Stomach (tissue), 9 donors: Measurements from ENCODE around the gene THSD1. TPM values are rescaled to one million over a fixed set of nuclear protein-coding genes. Genes with fewer than 3 reads are reported as not detected.

ENCODE experiments used
- DNase-seq, 2 donors: peaks; one replicate each; pipeline versions ENCODE4 v3.0.0 to v3.0.0-alpha.2; 2013 to 2019
- H3K27ac ChIP-seq, 5 donors: fragments of 200-600 bp in 4 of 5; sonication (generic) in 4 of 5; one replicate each; pipeline ENCODE4 v1.5.1; 2013 to 2019; ENCODE audit warnings: mild to moderate bottlenecking in 1 of 5, moderate library complexity in 1 of 5
- H3K27me3 ChIP-seq, 3 donors: fragments of 200-600 bp; sonication (generic); one replicate each; pipeline ENCODE4 v1.5.1; 2017 to 2019; ENCODE audit warnings: mixed run types in 1 of 3
- H3K36me3 ChIP-seq, 4 donors: fragments of 200-600 bp; sonication (generic); 1 replicate in 3 of 4; 2 replicates in 1 of 4; pipeline ENCODE4 v1.5.1; 2016 to 2019
- H3K4me1 ChIP-seq, 4 donors: fragments of 200-600 bp; sonication (generic); one replicate each; pipeline ENCODE4 v1.5.1; 2016 to 2019
- H3K4me3 ChIP-seq, 4 donors: fragments of 200-600 bp; sonication (generic) in 3 of 4; one replicate each; pipeline ENCODE4 v1.5.1; 2016 to 2019; ENCODE audit warnings: mild to moderate bottlenecking in 1 of 4
- H3K9me3 ChIP-seq, 4 donors: fragments of 200-600 bp; sonication (generic); one replicate each; pipeline ENCODE4 v1.5.1; 2016 to 2019
- EP300 ChIP-seq: sonication (generic); formaldehyde crosslinking; IDR thresholded peaks from one replicate; pipeline ENCODE4 v1.6.1; 2017; ENCODE audit warnings: antibody characterized with exemption
- POLR2A ChIP-seq, 4 donors: fragments of 450-650 bp; IDR thresholded peaks; one replicate each; pipeline ENCODE4 v1.6.1; 2016; ENCODE audit warnings: antibody characterized with exemption in 4 of 4, control low read depth in 2 of 4, mild to moderate bottlenecking in 1 of 4, moderate library complexity in 1 of 4
- POLR2AphosphoS5 ChIP-seq, 3 donors: sonication (generic); formaldehyde crosslinking; IDR thresholded peaks; one replicate each; pipeline ENCODE4 v1.6.1; 2016; ENCODE audit warnings: antibody characterized with exemption in 3 of 3
- WGBS, 5 donors: extraction: QIAGEN DNeasy Blood & Tissue Kit in 3 of 5; methylation state at CpG; one replicate each; pipeline versions ENCODE4 v1.1.5 to v1.1.7; 2013 to 2018; 5-methylcytosine and 5-hydroxymethylcytosine counted together
- intact Hi-C: fragments of 100-400 bp; cut with DNase I; formaldehyde crosslinking; loops from one replicate; pipeline ENCODE4 v1.15.1; 2023; ENCODE audit warnings: low total_unique reads
- polyA plus RNA-seq, 3 donors: library from polyadenylated mRNA; stranded (reverse); fragments of 200-250 nt; gene quantifications; one replicate each; pipeline ENCODE4 v1.2.3, GENCODE V29; 2013
- total RNA-seq, 5 donors: library from RNA; depleted of rRNA; stranded (reverse); fragments of >200 nt; gene quantifications; one replicate each; pipeline versions ENCODE4 v1.1.0 to v1.2.3, GENCODE V29; 2014 to 2016
- TF ChIP-seq, protein P1 (sequence below), 7 experiments: fragments of 450-650 bp in 4 of 7; fragments of 200-600 bp in 3 of 7; sonication (generic) in 3 of 7; IDR thresholded peaks; one replicate each; pipeline ENCODE4 v1.5.1; 2016 to 2019; ENCODE audit warnings: antibody characterized with exemption in 7 of 7, control low read depth in 2 of 7, mild to moderate bottlenecking in 1 of 7
- donor health status: healthy with polysubstance abuse.
- donor health status: Bipolar disorder and iron deficiency.
- donor health status: healthy.

Gene THSD1
- total and polyA plus RNA-seq, 8 donors: 0.12 to 8.4 (median 1.1) TPM; not detected in 1

DNA sequence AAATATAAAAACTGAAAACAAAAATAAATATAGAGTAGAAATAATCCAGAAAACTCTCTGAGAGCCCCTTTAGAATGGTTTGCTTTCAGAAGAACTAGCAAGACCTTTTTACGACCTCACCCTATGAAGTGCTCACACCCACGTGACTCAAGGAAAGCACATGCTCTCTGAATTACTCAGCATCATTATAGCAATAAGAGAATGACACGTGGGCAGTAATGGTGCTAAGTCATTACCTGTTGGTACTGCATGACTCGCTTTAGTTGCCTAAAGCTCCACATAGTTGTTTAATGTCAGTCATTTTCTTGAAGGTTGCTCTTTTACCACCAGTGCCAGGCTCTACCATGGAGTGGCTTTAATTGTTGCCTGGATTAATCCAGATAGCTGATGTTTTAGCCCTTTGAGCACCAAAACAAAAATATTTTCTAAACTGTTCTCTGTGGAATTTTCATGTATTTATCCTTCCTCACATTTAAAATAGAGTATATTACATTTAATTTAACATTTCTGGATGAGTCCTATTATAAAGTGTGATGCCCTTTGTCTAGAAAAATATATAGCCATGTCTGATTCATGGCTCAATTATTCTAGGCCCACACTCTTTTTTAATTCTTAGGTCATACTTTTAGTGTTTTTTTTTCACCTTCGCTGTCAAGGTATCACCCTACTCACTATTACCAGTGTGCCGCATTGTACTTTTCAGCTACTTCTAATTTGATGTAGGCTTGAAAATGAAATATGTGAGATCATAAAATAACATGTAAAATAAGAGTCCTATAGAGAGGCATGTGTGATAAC lies 56.8 kb downstream of the THSD1 start:
- Histone ChIP-seq H3K36me3 (no peaks in the 10 kb centered on the region), H3K27me3 (peaks cover 0 to 4% (median 0%) of the 10 kb centered on the region in 3 donors), H3K4me3 (no peak overlapping the region), H3K27ac (no peak overlapping the region), H3K4me1 (no peaks in the 10 kb centered on the region), H3K9me3 (no peaks in the 10 kb centered on the region)
- DNase-seq: no peak
- TF ChIP-seq, protein P1, sequence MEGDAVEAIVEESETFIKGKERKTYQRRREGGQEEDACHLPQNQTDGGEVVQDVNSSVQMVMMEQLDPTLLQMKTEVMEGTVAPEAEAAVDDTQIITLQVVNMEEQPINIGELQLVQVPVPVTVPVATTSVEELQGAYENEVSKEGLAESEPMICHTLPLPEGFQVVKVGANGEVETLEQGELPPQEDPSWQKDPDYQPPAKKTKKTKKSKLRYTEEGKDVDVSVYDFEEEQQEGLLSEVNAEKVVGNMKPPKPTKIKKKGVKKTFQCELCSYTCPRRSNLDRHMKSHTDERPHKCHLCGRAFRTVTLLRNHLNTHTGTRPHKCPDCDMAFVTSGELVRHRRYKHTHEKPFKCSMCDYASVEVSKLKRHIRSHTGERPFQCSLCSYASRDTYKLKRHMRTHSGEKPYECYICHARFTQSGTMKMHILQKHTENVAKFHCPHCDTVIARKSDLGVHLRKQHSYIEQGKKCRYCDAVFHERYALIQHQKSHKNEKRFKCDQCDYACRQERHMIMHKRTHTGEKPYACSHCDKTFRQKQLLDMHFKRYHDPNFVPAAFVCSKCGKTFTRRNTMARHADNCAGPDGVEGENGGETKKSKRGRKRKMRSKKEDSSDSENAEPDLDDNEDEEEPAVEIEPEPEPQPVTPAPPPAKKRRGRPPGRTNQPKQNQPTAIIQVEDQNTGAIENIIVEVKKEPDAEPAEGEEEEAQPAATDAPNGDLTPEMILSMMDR (IDR thresholded peaks at IDR 0.05): no peak
- TF ChIP-seq POLR2AphosphoS5 (IDR thresholded peaks at IDR 0.05) (no peak), EP300 (no peak), POLR2A (IDR thresholded peaks at IDR 0.05) (no peak)
- 71 to 77% (median 73%) methylated on average over 6 of the region's 6 CpGs for WGBS, 5 donors
- intact Hi-C loops: no loop called here

- intact Hi-C loops: no loop called here
- H3K4me1 ChIP-seq: no peaks in the 10 kb centered on the region
- no peak overlapping the region for H3K27ac ChIP-seq
- TF ChIP-seq, protein P1 (IDR thresholded peaks at IDR 0.05): no peak
- TF ChIP-seq POLR2A (IDR thresholded peaks at IDR 0.05) (no peak), POLR2AphosphoS5 (IDR thresholded peaks at IDR 0.05) (no peak), EP300 (no peak)
- H3K27me3 ChIP-seq: peaks cover 0 to 4% (median 0%) of the 10 kb centered on the region in 3 donors
- no peak overlapping the region for H3K4me3 ChIP-seq
- DNase-seq: peak in 1 of 2 donors; percentile 17
- no peaks in the 10 kb centered on the region for H3K9me3 ChIP-seq
- WGBS, 5 donors: 42 to 62% (median 48%) methylated on average over 5 of the region's 5 CpGs
- no peaks in the 10 kb centered on the region for H3K36me3 ChIP-seq
Measured at GRCh38 chr13:52348071-52348470, 57.9 kb downstream of the THSD1 start.

DNA sequence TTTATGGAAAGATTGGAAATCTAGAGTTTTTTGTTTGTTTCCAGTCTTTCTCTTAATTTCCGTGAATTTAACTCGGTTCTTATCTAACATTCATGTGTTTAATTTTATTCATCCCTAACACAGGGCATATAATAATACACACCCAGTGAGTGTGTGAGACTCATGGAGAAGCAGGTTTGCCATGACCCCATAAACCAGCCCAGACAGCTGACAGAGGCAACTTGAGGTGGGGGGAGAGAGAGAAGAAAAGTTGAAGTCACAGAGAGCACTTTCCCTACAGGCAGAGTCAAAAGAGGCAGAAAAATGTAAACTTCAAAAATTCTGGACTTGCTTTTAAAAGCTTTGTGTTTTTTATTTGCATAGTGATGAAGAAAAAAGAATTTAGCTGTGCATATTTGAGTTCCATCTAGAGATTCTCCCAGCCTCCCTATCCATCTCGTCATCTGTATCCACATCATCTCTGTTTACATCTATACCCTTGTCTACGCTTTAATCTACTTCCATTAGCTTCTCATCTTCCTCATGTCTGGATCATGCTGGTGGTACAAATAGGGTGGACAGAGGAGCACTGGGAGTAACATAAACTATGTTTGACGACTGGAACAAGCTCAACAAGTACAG lies 60.2 kb downstream of the THSD1 start:
- TF ChIP-seq POLR2A (IDR thresholded peaks at IDR 0.05) (no peak), EP300 (no peak), POLR2AphosphoS5 (IDR thresholded peaks at IDR 0.05) (no peak)
- TF ChIP-seq, protein P1 (IDR thresholded peaks at IDR 0.05): no peak
- WGBS, 5 donors: 36 to 54% (median 46%) methylated on average over 5 of the region's 5 CpGs
- no peaks in the 10 kb centered on the region for H3K36me3 ChIP-seq
- H3K4me3 ChIP-seq: no peak overlapping the region
- no peaks in the 10 kb centered on the region for H3K27me3 ChIP-seq
- intact Hi-C loops: no loop called here
- H3K27ac ChIP-seq: no peak overlapping the region
- H3K9me3 ChIP-seq: no peaks in the 10 kb centered on the region
- no peaks in the 10 kb centered on the region for H3K4me1 ChIP-seq
- no peak for DNase-seq

GRCh38 chr13:52345048-52345447 lies 60.9 kb downstream of the THSD1 start:
- no peaks in the 10 kb centered on the region for H3K27me3 ChIP-seq
- TF ChIP-seq POLR2AphosphoS5 (IDR thresholded peaks at IDR 0.05) (no peak), POLR2A (IDR thresholded peaks at IDR 0.05) (no peak), EP300 (no peak)
- TF ChIP-seq, protein P1 (IDR thresholded peaks at IDR 0.05): no peak
- H3K36me3 ChIP-seq: no peaks in the 10 kb centered on the region
- DNase-seq: no peak
- H3K4me1 ChIP-seq: no peaks in the 10 kb centered on the region
- intact Hi-C loops: no loop called here
- WGBS, 5 donors: 69 to 82% (median 76%) methylated on average over 3 of the region's 3 CpGs
- H3K27ac ChIP-seq: no peak overlapping the region
- H3K9me3 ChIP-seq: no peaks in the 10 kb centered on the region
- no peak overlapping the region for H3K4me3 ChIP-seq
